NCI-H2196 treated with DMSO at 0.1 percent for 48 hours (cell line): ENCODE data around the gene SLC43A2.
"Not testable (repeated sequence)": the region's sequence is repeated elsewhere in the genome, so short reads cannot be mapped to it uniquely, and the experiment has no call there.

Source experiments
- DNase-seq: peaks from one replicate; lab custom pipeline; 2025; ENCODE audit not compliant: unreplicated experiment; lab: John Stamatoyannopoulos, UW

SLC43A2 gene

DNA sequence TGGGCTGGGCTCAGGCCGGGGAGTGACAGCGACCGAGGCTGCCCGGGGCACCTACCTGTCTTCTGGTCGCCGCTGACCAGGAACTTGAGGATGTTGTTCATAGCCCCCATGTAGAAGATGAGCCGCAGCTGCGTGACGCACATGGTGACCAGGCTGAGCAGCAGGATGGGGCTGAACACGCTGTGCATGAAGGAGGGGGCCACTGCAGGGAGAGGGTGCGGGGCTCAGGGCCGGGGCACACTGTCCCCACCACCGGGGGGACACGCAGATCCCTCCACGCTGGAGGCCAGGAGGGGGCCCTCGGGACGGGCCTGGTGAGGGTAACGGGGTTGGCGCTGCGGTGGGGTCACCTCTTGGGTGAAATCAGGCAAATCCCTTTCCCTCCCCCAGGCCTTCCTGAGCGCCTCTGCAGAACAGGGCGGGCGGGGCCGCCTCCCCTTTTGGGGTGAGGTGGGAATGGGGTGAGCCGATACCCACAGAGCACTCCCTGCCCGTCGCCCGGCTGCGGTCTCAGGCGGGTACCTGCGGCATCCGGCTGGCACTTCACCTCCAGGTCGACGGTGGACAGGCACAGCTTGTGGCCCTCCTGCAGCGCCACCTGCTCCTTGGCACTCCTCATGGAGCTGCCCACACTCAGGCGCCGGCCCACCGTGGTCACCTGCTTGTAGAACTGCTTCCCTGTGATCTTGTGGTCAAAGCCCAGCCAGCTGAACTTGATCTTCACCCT lies 37.7 kb downstream of the SLC43A2 start:
- DNase-seq = no peak

DNA sequence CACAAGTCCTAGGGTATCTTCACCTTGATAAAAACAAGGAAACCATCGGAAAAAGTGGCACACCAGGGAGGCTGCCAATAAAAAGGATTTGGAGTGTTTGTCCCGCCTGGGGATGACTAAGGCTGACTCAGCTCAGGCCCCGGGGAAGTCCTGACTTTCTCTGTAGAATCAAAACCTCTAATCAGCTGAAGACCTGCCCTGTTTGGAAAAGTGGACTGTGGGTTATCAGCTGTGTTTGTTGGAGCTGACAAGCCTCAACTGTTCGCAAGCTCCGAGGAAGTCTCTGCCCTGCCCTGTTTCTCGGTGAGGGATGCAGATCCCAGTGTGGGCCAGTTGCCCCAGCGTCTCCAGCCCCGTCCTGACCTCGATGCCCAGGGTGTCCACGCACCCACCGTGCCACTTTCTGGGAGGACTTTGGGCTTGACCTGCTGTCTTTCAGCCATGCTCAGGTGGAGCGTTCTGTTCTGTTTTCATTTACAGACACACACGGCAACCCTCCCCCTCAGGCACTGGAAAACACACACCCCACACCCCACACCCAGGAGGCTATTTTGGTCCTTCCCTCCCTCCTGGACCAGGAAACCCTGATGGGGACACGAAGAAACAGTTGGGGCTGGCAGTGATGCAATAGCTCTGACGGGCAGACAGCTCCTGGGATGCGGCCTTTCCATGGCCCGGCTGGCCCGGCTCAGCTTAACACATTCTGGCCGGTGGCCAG lies 38.4 kb downstream of the SLC43A2 start:
- no peak for DNase-seq

DNA sequence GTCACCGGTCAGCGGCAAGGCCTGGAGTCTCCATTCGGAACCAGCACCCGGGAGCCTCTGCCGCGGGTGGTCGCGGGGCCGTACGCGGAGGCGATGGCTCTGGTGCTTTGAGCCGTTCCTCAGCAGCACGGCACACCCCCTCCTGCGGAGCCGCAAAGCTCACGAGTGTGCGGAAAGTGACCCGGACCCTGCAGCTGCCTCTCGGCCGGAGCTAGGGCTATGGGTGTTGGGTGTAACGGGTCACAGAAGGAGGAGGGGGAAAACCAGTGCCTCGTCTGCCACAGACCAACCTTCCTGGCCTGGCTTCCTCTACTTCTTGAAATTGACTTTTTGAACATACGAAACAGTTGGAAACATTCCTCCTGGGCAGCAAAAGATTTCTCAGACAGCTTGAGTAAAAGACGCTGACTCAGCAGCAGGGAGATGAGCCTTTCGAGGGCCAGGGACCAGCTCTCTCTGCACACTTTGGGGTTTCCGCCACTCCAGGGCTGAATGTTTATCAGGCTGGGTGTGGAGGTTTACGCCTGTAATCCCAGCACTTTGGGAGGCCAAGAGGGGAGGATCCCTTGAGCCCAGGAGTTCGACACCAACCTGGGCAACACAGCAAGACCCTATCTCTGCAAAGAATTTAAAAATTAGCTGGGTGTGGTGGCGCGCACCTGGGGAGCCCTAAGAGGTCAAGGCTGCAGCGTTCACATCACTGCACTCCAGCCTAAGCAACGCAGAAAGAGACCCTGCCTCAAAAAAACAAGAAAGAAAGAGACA lies 39.6 kb downstream of the SLC43A2 start:
- DNase-seq = no peak

DNA sequence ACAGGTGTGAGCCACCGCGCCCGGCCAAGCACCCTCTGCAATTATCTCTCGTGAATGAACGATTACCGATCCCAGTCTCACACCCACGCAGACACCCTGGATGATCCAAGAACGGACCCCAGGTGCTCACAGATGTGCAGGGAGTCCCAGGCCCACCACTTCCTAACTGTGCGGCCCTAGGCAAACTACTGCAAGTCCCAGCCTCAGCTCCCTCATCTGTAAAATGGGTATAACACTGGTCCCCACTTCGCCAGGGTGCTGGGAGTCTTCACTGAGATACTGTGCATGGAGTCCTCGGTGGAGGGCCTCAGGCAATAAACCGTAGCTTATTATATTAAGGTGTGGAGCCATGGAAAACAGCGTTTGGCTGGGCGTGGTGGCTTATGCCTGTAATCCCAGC lies 44.5 kb downstream of the SLC43A2 start:
- DNase-seq = no peak

DNA sequence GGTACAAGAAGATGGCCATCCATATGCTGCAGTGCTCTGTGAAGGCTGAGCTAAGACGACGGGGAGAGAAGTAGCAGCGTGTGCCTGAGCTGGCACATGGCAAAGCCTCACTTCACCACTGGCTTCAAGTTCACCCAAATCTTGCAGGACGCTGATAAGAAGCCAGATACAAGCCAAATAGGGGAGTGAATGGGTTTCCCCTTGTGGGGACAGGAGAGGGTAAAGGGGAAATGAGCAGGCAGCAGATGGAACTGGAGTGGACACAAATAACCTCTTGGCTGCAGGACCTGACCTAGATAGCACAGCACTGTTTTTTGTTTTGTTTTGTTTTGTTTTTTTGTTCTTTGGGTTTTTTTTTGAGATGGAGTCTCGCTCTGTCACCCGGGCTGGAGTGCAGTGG lies 45.1 kb downstream of the SLC43A2 start:
- DNase-seq = no peak

DNA sequence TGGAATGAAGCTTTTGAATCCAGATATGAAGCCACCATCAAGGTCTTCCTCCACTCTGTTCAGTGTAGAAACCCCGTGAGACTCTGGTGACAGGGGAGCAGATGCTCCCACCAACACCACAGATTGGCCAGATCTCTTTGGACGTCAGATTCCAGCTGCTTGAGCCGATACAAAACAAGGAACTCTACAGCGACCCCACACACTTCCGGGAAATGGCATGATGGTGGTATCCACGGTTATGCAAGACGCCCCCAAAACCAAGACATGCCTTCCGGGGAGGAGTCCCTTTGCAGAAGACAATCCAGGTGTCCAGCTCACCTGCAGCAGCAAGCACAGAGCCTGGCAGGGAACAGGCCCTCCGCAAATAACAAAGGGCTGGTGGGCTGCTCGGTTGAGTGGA lies 46.3 kb downstream of the SLC43A2 start:
- DNase-seq = no peak

DNA sequence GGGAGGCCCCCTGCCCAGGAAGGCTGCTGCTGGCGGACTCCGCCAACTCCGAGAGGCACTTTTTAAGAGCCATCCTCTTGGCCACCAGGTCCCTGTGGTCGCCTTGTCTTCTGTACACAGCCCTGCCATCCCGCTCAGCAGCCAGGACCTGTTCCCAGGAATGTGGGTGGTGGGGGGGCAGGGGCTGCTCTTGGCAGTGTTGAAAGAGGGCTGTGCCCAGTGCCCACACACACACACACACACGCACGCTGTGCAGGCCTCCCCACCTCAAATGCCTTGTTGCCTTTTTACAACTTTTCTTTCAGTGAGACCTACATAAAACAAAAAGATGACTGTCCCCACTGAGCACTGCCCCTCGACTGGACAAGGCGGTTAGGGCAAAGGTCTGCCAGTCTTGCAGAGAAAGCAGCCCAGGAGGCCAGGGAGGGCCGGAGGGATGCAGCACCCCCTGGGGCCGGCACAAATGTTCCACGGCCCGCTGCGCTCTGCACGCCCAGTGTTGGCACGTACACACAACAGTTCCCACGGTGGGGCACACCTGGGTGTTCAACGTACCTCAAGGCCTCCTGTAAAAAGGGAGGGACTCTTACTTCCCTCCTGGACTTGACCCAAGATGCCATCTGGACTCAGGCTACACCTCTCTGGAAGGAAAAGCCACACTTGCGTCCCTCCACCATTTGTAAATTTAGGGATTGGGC lies 47.5 kb downstream of the SLC43A2 start:
- no peak for DNase-seq

DNA sequence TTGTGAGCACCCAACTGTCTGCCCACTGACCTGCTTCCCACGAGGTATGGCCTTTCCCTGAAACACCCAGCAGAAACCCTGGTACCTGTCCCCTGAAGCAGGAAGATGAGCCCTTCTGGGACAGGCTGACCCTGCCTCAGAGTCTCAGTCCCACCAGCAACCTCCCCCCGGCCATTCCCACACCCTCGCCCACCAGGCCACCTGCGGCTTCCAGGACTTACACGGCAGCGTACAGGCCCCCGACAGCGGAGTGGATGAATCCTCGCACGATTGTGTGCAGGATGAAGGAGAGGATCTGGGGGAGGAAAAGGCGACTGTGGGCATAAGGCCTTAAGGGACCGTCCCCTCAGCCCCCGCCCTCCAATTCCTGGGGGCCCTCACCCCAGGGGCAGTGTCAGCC lies 50.6 kb downstream of the SLC43A2 start:
- DNase-seq = no peak

DNA sequence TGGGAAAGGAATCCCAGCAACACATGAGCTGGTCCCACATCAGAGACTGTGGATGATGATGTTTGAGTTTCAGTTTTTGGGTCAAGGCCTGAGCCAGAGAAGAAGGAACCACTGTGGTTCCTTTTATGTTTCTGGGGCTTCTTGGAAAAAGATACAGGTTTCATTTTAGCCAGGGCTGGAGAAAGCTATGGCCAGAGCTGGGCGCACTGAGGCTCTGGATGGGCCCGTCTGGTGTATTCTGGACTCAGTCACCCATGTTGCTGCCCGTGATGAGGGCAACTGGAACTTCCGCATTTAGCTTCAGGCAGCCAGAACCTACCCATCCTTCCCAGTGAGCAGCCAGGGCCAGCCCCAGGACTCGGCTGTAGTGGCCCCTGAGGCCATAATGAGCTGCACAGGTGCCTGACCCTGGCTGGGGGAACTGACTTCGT lies 51.0 kb downstream of the SLC43A2 start:
- no peak for DNase-seq

DNA sequence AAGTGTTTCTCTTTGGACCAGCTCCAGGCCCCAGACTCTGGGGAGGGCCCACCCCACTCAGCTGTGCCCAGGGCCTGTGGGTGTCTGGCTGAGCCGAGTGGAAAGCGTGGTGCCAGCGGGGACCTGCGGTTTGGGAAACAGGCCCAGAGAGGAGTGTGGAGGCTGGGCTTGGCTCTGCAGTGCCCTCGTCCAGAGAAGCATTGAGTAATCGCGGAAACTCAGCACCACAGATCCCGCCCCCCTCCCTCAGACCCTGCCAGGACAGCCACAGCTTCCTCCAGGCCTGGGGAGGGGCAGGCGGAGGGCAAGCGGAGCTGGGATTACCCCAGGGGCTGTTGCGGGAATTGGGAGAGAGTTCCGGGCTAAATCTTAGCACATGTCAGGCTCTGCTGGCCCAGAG lies 51.5 kb downstream of the SLC43A2 start:
- no peak for DNase-seq

DNA sequence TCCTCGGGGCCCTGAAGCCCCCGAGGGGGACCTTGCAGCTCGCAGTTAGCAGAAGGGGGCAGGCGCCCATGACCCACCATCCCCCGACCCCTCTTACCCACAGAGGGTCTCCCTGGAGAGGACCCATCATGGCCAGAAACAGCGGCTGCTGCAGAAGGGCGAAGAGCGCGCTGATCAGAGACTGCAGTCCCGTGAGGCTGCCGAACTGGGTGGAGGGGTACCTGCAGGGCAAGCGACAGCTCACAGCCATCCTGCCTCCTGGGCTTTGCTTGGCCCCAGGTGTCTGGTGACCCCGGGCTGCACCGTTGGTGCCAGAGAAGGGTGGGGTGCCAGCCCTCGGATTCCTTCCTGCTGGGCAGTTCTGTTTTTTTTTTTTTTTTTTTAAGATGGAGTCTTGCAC lies 52.1 kb downstream of the SLC43A2 start:
- DNase-seq = no peak

DNA sequence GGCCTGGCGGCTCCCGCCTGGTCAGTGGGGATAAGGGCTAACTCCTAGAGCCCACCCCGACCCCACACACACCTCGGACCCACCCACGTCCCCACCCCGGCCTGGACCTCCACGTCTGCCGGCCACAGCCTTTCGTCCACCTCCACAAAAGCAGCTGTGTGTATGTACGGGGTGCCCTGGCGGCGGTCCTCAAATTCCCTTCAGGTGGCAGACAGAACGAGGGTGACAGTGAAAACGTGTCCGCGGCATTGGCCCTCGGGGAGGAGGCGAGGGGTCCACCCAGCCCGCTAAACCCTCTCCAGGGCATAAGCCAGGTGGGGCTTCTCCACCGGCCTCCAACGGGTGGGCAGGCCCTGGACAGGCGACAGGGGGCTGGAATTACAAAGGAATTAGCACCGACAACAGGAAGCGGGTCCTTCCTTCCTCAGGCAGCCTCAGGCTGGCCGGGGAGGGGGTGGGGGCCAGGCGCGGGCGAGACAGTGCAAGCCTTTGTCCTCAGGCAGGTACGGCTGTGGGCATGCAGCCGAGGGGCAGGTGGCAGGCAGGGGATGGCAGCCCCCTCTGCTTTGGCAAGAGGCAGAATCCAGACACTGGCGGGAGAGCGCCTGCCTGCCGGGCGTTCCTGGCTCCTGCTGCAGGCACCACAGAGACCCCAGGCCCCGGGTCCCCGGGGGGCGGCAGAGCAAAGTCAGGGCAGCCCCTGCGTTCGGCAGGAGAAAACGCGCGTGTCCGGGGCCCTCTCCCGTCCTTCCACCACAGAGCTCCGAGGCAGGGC lies 53.8 kb downstream of the SLC43A2 start:
- peak; percentile 12 for DNase-seq

DNA sequence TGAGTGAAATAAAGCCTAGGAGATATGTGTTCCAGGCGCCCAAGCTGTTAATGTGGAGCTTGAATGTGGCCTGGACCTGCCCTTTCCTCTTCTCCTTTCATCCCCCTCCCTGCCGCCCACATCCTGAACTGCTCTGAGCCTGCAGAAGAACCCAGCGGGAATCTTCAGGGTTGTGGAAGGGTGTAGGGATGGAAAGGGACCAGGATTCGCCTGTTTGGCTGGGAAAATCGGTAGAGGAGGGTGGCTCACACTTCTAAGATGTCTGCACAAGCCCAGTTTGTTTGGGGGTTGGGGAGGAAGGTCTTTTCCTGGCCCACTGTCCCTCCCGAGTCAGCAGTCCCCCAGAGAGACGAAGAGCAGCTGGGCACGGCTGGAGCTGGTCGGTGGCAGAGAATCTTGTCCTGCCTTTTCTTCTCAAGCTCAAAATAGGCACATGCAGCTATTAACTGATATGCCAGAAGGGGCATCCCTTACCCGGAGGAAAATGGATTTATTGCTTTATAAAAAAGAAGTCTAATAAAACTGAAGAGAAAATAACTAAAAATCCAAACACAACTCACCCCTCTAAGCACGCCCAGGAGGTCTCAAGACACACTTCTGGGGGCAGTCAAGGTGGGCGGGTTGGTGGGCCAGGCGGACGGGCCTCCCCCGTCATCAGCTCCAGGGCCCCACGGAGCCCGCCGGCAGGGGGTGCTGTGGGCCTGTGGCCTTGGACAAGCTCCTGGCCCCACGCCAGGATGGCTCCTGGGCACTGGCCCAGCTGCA lies 54.5 kb downstream of the SLC43A2 start:
- DNase-seq = peak; percentile 19

DNA sequence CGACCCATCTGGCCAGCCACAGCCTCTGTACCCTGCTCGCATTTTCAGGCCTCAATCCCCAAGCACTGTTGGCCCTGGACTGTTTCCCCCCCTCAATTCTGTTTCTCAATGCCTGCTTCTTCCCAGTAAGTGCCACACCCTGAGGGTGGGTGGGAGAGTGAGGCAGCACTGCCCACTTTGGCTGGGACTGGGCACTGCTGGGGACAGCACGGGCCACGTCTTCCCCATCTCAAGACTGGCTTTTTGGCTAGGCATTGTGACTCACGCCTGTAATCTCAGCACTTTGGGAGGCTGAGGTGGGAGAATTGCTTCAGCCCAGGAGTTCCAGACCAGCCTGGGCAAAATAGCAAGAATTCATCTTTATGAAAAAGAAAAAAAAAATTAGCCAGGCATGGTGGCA lies 56.0 kb downstream of the SLC43A2 start:
- not testable (repeated sequence) for DNase-seq

DNA sequence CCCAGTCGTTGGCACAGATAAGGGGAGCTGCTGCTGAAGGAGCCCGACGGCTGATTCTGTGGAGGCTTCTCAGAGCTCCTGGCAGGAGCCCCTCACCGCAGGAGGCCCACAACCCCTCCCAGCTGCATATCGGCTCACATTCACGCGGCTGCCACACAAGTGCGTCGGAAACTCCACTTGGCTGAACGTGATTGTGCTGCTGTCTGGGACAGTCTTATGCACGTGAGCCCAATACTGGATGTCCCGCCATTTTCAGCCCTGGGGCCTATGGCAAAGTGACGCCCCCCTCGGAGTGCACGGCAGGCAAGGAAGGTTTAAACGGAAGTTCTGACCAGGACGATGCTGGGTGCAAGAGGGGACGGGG lies 57.3 kb downstream of the SLC43A2 start:
- no peak for DNase-seq

DNA sequence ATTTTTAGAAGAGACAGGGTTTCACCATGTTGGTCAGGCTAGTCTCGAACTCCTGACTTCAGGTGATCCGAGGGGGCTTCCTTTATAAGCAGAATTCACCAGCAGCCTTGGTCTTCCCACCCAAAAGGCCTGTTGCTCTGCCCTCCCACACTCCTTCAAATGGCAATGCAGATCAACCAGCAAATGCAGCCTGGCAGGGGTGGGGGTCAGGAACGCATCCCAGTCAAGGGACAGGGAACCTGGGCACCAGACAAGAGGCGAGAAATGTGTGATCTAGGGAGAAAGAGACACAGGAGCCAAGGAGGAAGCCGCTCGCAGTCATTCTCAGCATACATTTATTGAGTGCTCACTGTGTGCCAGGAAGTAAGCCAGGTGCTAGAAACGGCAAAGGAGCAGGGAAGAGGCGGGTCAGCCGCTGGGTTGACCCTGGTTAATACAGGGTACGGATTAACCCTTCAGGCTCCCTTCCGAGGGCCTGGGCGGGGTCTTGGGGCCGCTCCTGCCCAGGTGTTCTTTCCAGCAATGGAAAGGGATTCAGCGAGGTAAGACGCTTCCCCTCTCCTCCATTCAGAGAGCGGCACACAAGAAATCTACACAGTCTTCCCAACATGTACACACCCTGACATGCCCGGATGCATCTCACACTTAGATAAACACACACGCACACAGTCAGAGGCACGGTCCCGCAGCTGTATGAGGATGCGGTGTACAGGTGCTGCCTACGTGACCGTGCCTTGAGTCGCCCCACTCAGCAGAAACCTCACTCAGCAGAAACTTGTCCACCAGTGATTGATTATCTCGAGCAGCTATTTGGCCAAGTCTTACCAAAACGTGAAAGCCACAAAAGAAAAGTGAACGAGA lies 59.5 kb downstream of the SLC43A2 start:
- no peak for DNase-seq

DNA sequence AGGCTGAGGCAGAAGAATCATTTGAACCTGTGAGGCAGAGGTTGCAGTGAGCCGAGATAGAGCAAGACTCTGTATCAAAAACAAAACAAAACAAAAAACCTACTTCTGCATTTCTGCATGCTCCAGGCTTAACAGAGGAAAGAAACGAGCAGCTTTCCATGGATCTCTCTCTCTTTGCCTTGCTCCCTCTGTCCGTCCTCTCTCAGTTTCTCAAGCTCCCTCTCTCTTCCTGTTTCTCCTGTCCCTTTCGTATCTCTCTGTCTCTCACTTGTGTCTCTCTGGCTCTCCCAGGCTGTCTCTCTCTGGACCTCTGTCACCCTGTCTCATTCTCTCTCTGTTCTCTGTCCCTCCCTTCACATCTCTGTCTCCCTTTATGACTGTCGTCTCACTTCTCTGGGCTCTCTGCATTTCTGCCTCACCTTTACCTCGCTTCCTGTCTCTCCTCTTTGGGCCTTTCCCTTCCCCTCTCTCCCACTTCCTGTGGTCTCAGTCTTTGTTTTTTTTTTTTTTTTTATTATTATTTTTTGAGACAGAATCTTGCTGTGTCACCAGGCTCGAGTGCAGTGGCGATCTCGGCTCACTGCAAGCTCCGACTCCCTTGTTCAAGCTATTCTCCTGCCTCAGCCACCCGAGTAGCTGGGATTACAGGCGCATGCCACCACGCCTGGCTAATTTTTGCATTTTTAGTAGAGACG lies 62.0 kb downstream of the SLC43A2 start:
- no peak for DNase-seq

DNA sequence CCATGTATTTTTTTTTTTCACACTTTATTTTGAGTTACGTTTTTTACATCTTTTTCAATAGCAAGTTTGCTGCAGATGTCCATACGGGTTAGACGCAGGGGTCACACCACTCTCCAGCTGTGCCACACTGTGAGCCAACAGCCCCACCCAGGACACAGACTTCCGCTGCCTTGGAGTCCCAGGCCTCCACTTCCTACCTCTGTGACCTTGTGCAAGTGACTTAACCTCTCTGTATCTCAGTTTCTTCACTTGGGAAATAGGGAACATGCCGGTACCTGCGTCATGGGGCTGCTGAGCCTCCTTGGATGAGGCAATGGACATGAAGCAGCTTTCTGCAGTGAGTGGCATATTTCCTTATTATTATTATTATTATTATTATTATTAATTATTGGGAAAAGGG lies 62.8 kb downstream of the SLC43A2 start:
- DNase-seq = no peak
